Testis (tissue), 3 donors: ENCODE data around the gene TNK2. TPM values are rescaled to one million over a fixed set of nuclear protein-coding genes. Genes with fewer than 3 reads are reported as not detected.

ENCODE experiments used
- DNase-seq: peaks from one replicate; pipeline ENCODE4 v3.0.0-alpha.2; 2019
- H3K27ac ChIP-seq, 2 donors: fragments of 200-600 bp; sonication (generic); one replicate each; pipeline ENCODE4 v1.5.1; 2019
- H3K27me3 ChIP-seq: fragments of 200-600 bp; sonication (generic); one replicate; pipeline ENCODE4 v1.5.1; 2019
- H3K36me3 ChIP-seq: fragments of 200-600 bp; sonication (generic); one replicate; pipeline ENCODE4 v1.5.1; 2017; ENCODE audit warnings: low read depth; ENCODE audit errors: missing control alignments
- H3K4me1 ChIP-seq: fragments of 200-600 bp; sonication (generic); one replicate; pipeline ENCODE4 v1.5.1; 2019
- H3K4me3 ChIP-seq, 2 donors: fragments of 200-600 bp; sonication (generic); one replicate each; pipeline ENCODE4 v1.5.1; 2017 to 2019
- H3K9me3 ChIP-seq: fragments of 200-600 bp; sonication (generic); one replicate; pipeline ENCODE4 v1.5.1; 2017
- CTCF ChIP-seq, 3 experiments: fragments of 450-650 bp in 2 of 3; fragments of 200-600 bp in 1 of 3; sonication (generic) in 1 of 3; IDR thresholded peaks; one replicate each; pipeline ENCODE4 v1.5.1; 2016 to 2019; ENCODE audit warnings: antibody characterized with exemption in 3 of 3, mild to moderate bottlenecking in 2 of 3, moderate library complexity in 1 of 3
- POLR2A ChIP-seq: fragments of 450-650 bp; IDR thresholded peaks from one replicate; pipeline ENCODE4 v1.6.1; 2017; ENCODE audit warnings: antibody characterized with exemption, mild to moderate bottlenecking, moderate library complexity
- WGBS, 2 donors: methylation state at CpG; one replicate each; pipeline ENCODE4 v1.1.5; 2018; 5-methylcytosine and 5-hydroxymethylcytosine counted together
- intact Hi-C: fragments of 100-400 bp; cut with DNase I; formaldehyde crosslinking; loops from one replicate; pipeline ENCODE4 v1.15.1; 2023; ENCODE audit warnings: low total_unique reads
- polyA plus RNA-seq: library from polyadenylated mRNA; stranded (reverse); fragments of 350-450 nt; fragmentation: Illumina TruSeq; extraction: RNeasy Lipid Tissue Mini Kit (QIAGEN cat#74804); gene quantifications from one replicate; pipeline ENCODE4 v1.2.3, GENCODE V29; 2014; ENCODE audit warnings: low read depth, low replicate concordance; ENCODE audit not compliant: insufficient read depth
- total RNA-seq, 2 donors: library from RNA; depleted of rRNA; stranded (reverse); fragments of >200 nt; gene quantifications; one replicate each; pipeline ENCODE4 v1.2.3, GENCODE V29; 2016

Gene TNK2
- total and polyA plus RNA-seq, 3 donors from 2014 or later, result 43.9 to 71.6 (median 71.4) TPM

GRCh38 chr3:195839260-195840010 lies 68.9 kb downstream of the TNK2 start:
- Histone ChIP-seq H3K27ac (no peak overlapping the region), H3K4me1 (no peaks in the 10 kb centered on the region), H3K4me3 (no peak overlapping the region), H3K27me3 (no peaks in the 10 kb centered on the region), H3K9me3 (no peaks in the 10 kb centered on the region), H3K36me3 (no peaks in the 10 kb centered on the region)
- 61 to 65% methylated on average over 16 to 19 of the region's 19 CpGs for WGBS, 2 donors
- intact Hi-C loops, result no loop called here
- no peak for DNase-seq
- no peak for TF ChIP-seq CTCF (IDR thresholded peaks at IDR 0.05)
- no peak for TF ChIP-seq POLR2A

- intact Hi-C loops, result no loop called here
- Histone ChIP-seq H3K9me3 (no peaks in the 10 kb centered on the region), H3K27ac (no peak overlapping the region), H3K4me1 (no peaks in the 10 kb centered on the region), H3K27me3 (no peaks in the 10 kb centered on the region), H3K36me3 (no peaks in the 10 kb centered on the region), H3K4me3 (no peak overlapping the region)
- DNase-seq, result no peak
- no peak for TF ChIP-seq POLR2A
- no peak for TF ChIP-seq CTCF (IDR thresholded peaks at IDR 0.05)
- 92 to 96% methylated on average over 5 of the region's 5 CpGs for WGBS, 2 donors
Observed at GRCh38 chr3:195838714-195839113, 69.6 kb downstream of the TNK2 start.

- TF ChIP-seq POLR2A (no peak), CTCF (IDR thresholded peaks at IDR 0.05) (no peak)
- Histone ChIP-seq H3K9me3 (no peaks in the 10 kb centered on the region), H3K27ac (no peak overlapping the region), H3K36me3 (no peaks in the 10 kb centered on the region), H3K4me3 (no peak overlapping the region), H3K4me1 (no peaks in the 10 kb centered on the region), H3K27me3 (no peaks in the 10 kb centered on the region)
- no peak for DNase-seq
- intact Hi-C loops, result no loop called here
- WGBS, 2 donors, result 83 to 86% methylated on average over 14 of the region's 14 CpGs
Observed at GRCh38 chr3:195836476-195837135, 71.7 kb downstream of the TNK2 start.

GRCh38 chr3:195835791-195836190 lies 72.6 kb downstream of the TNK2 start:
- 94 to 97% methylated on average over 12 to 13 of the region's 14 CpGs for WGBS, 2 donors
- TF ChIP-seq CTCF (IDR thresholded peaks at IDR 0.05) (no peak), POLR2A (no peak)
- Histone ChIP-seq H3K4me1 (no peaks in the 10 kb centered on the region), H3K27me3 (no peaks in the 10 kb centered on the region), H3K27ac (no peak overlapping the region), H3K4me3 (no peak overlapping the region), H3K9me3 (no peaks in the 10 kb centered on the region), H3K36me3 (no peaks in the 10 kb centered on the region)
- intact Hi-C loops, result no loop called here
- no peak for DNase-seq
